GM18511 (cell line): ENCODE data around the gene ANXA6.
"Not testable (repeated sequence)": the region's sequence is repeated elsewhere in the genome, so short reads cannot be mapped to it uniquely, and the experiment has no call there.

ENCODE experiments used
- ATAC-seq: cut with Tn5 transposase; IDR thresholded peaks from one replicate; pipeline ENCODE4 v1.9.1; 2021; ENCODE audit warnings: mild to moderate bottlenecking, moderate library complexity; ENCODE audit not compliant: unreplicated experiment

ANXA6 gene

DNA sequence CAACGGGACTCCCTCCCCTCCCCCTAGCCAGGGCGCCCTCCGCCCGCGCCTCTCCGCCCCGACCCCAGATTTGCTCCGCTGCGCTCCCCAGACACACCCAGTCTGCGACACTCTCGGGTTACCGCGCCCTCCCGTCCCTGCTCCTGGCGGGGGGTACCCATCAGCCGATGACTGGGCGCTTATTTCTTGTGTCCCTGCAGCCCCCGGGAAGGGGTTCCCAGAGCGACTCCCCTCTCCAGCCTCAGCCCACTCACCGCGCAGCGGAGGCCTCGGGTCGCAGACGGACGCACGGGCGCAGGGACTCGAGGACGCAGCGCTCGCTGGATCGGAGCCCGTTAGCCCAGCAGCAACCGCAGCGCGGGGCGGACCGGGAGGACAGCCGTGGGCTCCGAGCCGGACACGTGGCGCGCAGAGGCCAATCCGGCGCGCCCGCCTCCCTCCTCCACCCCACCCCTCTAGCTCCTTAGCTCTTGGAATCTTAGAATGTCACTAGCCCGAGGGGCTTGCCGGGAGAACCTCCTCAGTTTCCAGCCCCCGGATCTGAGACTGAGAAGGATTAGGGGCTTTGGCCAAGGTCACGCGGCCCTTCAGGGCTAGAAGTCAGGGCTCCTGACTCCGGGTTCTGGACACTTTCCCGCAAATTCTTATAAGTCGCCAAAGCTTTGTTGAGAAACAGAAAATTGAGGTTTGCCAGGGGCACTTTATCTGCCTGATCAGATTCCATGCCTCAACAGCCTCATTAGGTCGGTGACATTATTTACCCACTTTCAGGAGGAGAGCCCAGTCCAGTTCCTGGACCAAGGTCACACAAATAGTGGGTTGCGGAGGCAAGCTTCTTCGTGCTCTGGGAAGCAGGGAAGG is at the start of gene ANXA6:
TSS of gene ANXA6 (minus strand) at position 354 of the 861 bp plus-strand sequence. CDS start 9,878 bp downstream, outside the sequence.
- peak; percentile 55 for ATAC-seq

DNA sequence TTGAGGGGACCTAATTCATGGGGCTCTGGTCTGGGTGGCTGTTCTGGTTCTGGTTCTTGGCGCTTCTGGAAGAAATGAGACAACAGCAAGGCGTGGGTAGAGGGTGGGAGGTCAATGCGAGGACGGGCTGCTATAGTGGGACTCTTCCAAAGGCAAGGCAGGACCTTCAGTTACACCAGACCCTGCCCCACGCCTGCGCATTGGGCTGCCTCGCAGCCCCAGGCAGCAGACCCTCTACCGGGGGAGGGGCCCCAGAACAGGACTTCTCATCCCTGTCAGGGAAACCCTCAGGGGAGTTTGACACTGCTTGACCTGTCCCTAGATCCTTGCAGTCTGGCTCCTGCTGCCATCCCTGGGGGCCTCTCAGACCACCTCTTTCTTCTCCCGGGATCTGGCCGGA is 47.8 kb upstream of the ANXA6 start:
- no peak for ATAC-seq

DNA sequence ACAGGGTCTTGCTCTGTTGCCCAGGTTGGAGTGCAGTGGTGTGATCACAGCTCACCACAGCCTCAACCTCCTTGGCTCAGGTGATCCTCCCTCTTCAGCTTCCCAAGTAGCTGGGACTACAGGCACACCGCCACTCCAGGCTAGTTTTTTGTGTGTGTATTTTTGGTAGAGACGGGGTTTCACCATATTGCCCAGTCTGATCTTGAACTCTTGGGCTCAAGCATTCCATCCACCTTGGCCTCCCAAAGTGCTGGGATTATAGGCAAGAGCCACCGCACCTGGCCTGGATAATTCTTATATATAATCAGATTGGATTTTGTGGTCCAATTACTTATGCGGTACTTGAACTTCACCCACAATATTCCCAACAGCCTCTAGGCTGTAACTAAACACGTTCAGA is 46.5 kb upstream of the ANXA6 start:
- no peak for ATAC-seq

DNA sequence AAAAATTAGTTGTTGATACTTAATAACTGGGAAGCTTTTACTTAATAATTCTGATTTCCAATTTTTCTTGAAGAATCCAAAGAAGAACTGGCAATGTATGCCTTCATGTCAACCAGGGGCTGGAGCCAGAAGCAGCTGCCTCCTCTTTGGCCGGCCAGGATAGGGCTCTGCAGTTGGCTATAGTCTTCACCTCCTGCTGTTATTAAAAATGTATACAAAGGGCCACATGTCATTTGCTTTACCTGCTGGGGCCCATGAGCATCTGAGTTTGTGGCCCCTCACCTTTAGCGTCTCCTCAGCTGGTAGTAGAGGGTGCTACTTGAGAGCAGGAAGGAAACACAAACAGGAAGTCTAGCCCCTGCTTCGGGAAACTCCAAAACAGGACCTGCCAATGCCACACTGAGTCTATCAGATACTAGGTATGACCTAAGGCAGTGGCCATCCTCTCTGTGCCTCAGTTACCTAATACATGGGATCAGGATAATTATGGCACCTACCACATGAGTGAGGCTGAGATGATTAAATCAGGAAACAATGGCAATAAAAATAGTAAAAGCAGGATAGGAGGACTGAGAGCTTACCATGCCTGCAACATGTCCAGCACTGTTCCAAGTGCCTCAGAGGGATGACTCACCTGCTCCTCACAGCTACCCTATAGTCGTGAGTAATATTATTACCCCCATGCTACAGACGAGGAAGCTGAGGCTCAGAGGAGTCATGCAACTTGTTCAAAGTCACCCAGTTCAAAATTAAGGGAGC is 45.0 kb upstream of the ANXA6 start:
- no peak for ATAC-seq

DNA sequence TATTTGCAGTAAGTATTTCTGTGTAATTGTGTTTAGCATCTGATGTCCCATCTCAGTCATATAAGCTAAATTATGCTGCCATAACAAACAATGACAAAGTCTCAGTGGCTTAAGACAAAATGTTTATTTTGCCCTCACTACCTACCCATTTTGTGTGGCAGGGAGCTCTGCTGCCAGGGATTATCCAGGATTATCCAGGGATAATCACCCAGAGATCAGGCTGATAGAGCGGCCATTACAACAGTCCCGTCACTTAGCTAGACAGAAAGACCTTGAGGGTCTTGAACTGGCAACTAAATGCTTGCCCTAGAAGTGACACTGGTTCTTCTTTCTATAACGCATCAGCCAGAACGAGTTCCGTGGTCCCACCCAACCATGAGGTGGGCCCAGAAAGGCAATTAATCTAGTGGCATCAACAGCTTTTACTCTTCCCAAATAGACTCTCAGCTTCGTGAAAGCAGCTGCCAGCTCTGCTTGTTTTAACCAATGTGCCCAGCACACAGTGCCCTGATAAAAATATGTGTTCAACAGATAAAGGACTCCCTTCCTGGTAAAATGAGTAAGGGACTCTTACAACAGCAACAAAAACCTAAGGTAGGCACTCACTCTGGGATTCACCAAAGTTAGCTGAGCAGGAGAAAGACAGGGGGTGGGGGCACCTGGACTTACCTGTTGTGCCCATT is 43.5 kb upstream of the ANXA6 start:
- no peak for ATAC-seq

DNA sequence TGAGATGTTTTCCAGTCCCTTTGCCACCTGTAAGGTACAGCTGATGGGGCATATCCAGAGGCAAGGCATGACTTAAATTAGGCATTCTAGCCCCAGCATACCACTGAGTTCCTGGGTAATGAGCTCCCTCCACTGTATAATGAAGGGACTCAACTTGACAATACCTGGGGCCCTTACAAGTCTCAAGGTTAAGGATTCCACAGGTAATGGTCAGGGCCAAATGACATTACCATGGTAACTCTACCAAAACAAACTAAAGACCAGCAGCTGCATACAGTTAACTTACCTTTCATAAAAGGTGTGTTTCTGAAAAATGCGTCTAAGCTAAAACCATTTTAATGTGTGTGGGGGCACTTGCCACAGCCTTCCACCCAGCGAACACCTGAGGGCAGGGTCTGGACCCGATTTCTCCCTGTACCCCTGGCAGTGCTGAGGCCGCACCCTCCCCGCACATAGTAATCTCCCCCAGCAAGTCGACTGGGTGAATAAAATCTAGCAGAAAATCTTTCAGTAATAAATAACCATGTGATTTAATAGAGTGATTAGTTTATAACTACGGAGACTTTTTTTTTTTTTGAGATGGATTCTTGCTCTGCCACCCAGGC is 42.1 kb upstream of the ANXA6 start:
- no peak for ATAC-seq

DNA sequence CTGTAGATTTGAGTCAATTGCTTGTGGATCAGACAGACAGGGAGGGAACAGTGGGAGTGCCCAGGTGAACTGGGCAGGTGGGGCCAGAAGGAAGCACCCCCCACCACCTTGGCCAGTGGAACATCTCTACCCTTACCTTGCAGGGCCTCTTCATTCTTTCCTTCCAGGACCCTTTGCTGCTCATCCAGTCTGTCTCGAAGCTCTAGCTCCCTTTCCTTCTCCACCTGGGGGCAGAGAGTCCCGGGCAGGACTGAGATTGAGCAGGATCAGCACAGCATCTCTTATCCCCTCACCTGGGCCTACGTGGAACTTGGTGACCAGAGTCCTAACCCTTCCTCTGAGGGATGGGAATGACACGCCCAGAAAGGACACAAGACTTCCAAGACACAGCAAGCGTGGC is 41.3 kb upstream of the ANXA6 start:
- no peak for ATAC-seq

DNA sequence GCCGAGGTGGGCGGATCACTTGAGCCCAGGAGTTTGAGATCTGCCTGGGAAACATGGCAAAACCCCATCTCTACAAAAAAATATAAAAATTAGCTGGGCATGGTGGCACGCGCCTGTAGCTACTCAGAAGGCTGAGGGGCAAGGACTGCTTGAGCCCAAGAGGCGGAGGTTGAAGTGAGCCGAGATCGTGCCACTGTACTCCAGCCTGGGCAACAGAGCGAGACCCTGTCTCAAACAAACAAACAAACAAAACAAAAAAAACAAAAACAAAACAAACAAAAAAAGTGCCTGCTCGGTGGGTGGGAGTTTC is 39.7 kb upstream of the ANXA6 start:
- ATAC-seq: not testable (repeated sequence)

DNA sequence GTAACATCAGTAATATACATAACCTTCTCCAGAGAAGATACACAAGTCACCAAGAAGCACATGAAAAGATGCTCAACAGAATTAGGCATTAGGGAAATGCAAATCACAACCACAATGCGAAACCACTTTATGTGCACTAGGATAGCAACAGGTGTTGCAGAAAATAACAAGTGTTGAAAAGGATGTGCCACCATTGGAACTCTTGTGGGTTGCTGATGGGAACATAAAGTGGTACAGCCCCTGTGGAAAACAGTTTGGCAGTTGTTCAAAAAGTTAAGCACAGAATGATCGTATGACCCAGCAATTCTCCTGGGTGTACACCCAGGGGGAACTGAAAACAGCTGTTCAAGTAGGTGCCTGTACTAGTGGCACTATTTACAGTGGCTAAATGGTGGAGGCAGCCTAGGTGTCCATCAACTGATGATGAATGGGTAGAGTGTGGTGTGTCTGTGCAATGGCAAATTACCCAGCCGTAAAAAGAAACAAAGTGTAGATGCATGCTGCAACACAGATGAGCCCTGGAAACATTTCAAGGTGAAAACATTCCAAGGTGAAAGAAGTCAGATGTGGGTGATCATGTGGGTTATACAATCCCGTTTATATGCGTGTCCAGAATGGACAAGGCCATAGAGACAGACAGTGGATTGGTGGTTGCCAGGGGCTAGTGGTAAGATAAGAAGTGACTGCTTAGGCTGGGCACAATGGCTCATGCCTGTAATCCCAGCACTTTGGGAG is 39.1 kb upstream of the ANXA6 start:
- ATAC-seq: peak; percentile 98

DNA sequence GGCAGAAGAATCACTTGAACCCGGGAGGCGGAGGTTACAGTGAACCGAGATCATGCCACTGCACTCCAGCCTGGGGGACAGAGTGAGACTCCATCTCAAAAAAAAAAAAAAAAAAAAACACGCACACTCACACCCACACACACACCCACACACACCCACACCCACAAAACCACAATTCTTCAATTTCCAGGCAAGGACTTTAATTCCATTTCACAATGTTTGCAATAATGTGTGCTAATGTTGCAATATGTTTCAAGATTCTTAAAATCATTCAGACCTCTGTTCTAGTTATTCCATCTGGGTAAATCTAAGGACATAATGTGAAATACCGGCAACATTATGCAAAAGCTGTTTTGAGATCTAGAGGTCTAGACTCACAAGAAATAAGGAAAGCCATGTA is 38.0 kb upstream of the ANXA6 start:
- no peak for ATAC-seq

DNA sequence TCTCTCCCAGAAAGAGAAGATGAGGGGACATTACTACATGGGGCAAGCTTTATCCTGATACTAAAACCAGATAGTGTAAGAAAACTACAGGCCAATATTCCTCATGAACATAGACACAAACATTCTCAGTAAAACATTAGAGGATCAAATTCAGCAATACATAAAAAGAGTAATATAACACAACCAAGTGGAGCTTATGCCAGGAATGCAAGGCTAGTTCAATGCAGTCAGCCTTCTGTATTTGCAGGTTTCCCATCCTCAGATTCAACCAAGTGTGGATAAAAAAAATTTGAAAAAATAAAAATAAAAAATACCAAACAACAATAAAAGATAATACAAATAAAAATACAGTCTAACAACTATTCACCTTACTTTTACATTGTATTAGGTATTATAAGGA is 35.0 kb upstream of the ANXA6 start:
- ATAC-seq: no peak

DNA sequence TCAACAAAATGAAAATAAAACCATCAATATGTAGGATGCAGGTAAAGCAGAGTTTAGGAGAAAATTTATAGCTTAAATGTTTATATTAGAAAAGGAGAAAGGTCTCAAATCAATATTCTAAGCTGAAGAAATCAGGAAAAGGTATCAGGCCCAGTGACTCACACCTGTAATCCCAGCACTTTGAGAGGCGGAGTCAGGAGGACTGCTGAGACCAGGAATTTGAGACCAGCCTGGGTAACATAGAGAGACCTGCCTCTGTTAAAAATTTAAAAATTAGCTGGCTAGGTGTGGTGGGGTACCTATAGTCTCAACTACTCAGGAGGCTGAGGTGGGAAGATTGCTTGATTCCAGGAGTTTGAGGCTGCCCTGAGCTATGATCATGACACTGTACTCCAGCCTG is 34.1 kb upstream of the ANXA6 start:
- ATAC-seq: no peak

DNA sequence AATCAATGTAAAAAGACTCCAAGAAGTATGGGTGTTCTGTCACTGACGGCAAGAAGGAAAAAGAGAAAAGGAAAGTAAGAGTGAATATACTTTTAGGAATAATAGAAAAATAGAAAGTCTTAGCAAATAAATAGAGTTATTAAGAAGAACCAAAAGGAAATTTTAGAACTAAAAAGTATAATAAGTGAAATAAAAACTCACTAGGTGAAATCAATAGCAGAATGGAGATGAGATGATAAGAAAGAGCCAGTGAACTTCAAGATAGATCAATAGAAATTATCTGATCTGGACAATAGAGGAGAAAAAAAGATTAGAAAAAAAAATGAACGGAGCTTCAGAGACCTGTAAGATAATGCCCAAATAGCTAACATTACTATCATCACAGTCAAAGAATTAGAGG is 31.6 kb upstream of the ANXA6 start:
- no peak for ATAC-seq

DNA sequence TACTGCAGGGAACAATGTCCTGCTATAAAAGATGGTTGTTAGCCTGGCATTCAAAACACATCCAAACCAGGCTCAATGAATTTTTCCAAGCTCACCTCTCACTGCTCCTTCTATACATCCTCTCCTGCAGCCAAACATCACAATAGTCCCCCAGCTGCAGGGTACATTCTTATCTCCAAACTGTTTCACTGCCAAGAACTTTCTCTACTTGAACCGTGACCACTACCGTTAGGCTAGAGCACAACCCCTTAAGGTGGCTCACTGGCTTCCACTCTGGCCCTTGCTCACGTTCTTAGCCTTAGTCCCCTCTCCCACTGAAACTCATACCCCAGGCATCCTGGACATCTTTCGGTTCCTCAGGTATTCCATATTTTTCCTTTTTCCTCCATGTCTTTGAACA is 29.0 kb upstream of the ANXA6 start:
- ATAC-seq: no peak

DNA sequence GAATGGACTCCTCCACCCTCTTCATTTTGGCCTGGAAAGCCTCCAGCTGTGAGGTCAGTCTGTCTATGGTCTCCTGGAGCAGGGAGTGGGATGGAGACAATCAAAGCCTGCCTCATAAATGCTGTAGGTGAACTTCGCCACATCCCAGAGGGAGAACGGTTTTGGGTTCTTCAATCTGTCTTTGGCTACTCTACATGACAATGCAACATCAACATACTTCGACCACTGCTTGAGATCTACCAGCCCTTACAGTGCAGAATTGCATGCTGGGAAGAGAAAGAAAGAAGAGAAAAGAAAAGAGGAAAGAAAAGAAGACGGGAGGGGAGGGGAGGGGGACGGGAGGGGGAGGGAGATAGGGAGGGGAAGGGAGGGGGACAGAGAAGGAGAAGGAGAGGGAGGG is 28.5 kb upstream of the ANXA6 start:
- ATAC-seq: no peak

DNA sequence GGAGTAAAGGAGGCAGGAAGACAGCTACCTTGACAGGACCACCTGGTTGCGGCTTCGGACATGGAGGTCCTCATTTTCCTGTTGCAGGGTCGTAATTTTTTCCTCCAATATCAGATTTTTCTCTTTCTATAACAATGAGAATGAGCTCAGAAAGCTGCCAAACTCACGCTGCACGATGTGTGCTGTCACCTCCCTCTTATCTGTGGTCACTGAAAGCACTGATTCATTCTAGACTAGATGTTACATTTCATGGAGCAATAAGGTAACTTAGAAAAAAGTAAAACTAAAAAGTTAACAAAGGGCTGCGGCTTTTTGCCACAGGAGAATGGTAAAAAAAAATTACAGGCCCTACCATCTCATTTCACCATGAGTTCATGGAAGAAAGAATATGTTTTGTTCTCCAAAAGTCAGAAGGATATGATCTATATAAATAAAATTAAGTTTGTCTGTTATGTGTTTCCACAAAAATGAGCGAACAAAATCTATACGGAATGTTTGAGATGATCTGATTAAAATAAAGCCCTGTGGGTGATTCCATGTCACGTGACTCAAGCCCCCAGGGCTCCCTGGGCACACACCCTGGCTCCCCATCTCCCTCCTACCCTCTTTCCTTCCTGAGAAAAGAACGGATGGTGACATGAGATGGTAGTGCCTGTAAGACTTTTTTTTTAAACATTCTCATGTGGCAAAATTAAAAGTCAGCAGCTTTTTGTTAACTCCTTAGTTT is 26.9 kb upstream of the ANXA6 start:
- ATAC-seq: no peak

DNA sequence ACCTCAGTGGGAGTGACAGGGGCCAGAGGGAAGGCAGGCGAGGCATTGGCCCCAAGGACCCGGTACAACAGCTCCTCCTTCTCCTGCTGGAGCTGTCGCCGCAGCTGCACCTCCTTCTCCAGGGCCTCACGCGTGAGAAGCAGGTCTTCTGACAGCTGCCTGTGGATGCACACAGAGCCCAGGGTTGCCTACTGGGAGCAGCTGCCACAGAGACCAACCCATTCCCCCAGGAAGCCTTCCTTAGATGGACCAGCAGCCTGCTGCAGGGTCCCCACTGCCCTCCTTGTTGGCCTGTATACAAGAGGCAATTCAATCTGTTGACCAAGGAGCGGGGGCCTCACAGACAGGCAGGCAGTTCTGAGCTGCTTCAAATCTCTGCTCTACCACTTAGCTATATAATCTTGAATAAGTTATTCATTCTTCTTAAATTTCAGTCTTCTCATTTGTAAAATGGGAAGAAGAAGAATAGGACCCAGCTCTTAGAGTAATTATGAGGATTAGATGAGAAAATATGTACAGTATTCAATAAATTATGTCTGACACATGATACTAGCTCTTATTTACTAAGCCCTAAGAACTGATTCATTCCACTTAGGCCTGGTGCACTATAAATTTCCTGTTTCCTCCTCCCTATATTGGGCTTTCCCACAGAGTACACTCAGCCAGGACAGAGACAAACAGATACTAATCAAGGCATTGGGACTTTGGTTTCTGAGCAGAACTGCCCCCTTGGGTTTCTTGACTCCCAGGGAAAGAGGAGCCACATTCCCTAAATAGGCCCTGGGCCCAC is 26.1 kb upstream of the ANXA6 start:
- no peak for ATAC-seq

DNA sequence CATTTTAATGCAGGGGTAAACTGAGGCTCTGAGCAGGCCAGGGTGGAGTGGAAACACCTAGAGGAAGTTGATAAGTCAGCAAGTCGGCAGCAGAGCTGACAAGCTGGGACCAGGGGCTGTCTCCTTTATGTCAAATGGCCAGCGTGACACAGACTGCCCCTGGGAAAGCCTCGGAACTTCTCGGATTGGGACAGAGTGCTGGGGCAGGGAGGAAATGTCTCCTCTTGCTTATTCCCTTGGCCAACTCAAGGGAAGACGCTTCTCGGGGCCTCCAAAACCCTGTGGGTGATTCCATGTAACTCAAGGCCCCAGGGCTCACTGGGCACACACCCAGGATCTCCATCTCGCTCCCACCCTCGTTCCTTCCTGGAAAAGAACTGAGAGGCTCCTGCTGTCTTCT is 25.4 kb upstream of the ANXA6 start:
- no peak for ATAC-seq

DNA sequence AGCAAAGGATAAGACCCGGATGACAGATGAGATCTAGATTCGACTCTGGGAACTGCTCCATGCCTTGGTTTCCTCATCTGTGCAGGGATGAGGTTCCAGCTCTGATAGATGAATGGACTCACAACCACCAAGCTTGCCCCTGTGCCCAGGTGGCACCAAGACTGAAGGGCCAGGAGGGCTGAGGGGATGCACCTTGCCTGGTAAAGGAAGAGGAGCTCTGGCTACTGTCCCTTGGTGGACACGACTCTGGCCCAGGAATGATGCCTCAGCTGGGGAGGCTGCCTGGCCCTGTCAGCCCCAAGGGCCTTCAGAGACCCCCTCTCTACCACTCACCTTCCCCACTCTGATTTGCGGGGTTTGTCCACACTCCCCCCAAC is 24.9 kb upstream of the ANXA6 start:
- ATAC-seq: no peak
